Immature natural killer cell (primary cell): ENCODE results near the gene RAB6B. TPM values are rescaled to one million over a fixed set of nuclear protein-coding genes. Genes with fewer than 3 reads are reported as not detected.

ENCODE experiments used
- DNase-seq, 3 donors: peaks; one replicate each; pipeline ENCODE4 v3.0.0; 2022; ENCODE audit warnings: mixed read lengths in 1 of 3
- H3K27ac Mint-ChIP-seq, 6 donors: one replicate each; pipeline ENCODE4 v1.8.0; 2020; ENCODE audit warnings: mixed read lengths in 6 of 6, mild to moderate bottlenecking in 5 of 6, inconsistent platforms in 4 of 6, moderate library complexity in 3 of 6
- H3K27me3 Mint-ChIP-seq, 3 donors: one replicate each; pipeline ENCODE4 v1.8.0; 2020 to 2021; ENCODE audit warnings: low read depth in 3 of 3, mild to moderate bottlenecking in 3 of 3, mixed read lengths in 3 of 3, moderate library complexity in 3 of 3, inconsistent platforms in 1 of 3
- H3K36me3 Mint-ChIP-seq, 3 donors: one replicate each; pipeline ENCODE4 v1.8.0; 2020; ENCODE audit warnings: mixed read lengths in 3 of 3, inconsistent platforms in 2 of 3, mild to moderate bottlenecking in 2 of 3
- H3K4me1 Mint-ChIP-seq, 2 donors: one replicate each; pipeline ENCODE4 v1.8.0; 2020; ENCODE audit warnings: inconsistent platforms in 2 of 2, mild to moderate bottlenecking in 2 of 2, mixed read lengths in 2 of 2, moderate library complexity in 1 of 2
- H3K4me3 Mint-ChIP-seq, 5 donors: one replicate each; pipeline ENCODE4 v1.8.0; 2020; ENCODE audit warnings: mild to moderate bottlenecking in 5 of 5, mixed read lengths in 5 of 5, inconsistent platforms in 3 of 5, moderate library complexity in 3 of 5
- H3K9me3 Mint-ChIP-seq, 6 donors: one replicate each; pipeline ENCODE4 v1.8.0; 2020; ENCODE audit warnings: mild to moderate bottlenecking in 6 of 6, mixed read lengths in 6 of 6, inconsistent platforms in 4 of 6, moderate library complexity in 3 of 6
- polyA plus RNA-seq, 3 donors: library from polyadenylated mRNA; unstranded; fragments of 300-500 nt; fragmentation: Illumina TruSeq; gene quantifications; one replicate each; pipeline ENCODE4 v1.2.3, GENCODE V29; 2021

RAB6B gene
- polyA plus RNA-seq, 3 donors from 2014 or later = 0.46 to 0.53 TPM; not detected in 1

DNA sequence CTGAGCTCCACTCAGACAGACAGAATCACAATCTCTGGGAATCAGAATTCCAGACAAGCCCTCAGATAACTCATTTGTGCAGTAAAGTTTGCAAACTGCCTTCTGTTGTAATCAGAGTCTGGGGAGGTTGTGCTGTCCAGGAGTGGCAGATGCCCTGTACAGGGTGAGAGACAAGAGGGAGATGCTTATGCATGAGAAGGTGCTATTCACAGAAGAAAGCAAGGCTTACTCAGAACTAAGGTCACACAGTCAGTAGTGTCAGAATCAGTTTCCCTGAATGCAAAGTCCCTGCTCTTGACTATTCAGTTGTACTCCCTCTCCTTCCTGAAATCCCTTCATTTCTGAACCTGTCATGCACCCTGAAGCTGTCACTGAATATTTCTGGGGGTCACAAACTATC, 46.3 kb downstream of the RAB6B start:
- Mint-ChIP-seq H3K4me1 (no peaks in the 10 kb centered on the region), H3K36me3 (no peaks in the 10 kb centered on the region), H3K4me3 (no peak overlapping the region), H3K27me3 (peaks cover 0 to 8% (median 0%) of the 10 kb centered on the region in 3 donors), H3K27ac (no peak overlapping the region), H3K9me3 (no peaks in the 10 kb centered on the region)
- no peak for DNase-seq

- no peak for DNase-seq
- Mint-ChIP-seq H3K9me3 (no peaks in the 10 kb centered on the region), H3K4me3 (no peak overlapping the region), H3K27ac (no peak overlapping the region), H3K36me3 (no peaks in the 10 kb centered on the region), H3K4me1 (no peaks in the 10 kb centered on the region), H3K27me3 (peaks cover 0 to 7% (median 0%) of the 10 kb centered on the region in 3 donors)
These were observed 50.6 kb downstream of the RAB6B start for GRCh38 chr3:133845127-133845526.

DNA sequence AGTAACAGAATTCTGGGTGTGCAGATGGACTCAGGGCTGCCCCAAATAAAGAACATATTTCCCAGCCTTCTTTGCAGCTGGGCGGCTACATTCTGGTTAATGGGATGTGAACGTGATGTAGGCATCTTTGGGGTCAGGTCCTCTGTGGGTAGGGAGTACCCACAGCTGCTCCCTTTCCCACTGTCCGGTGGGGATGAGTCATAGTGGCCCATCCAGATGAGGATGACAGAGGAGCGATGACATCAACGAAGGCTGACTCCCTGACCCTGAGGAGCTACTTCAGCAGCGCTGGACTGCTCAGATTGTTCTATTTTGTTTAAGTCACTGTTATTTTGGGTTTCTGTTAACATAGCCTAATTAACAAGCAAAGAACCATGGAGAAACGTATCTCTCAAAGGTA, 52.0 kb downstream of the RAB6B start:
- no peak for DNase-seq
- no peak overlapping the region for H3K4me3 Mint-ChIP-seq
- peaks cover 0 to 7% (median 2%) of the 10 kb centered on the region in 3 donors for H3K27me3 Mint-ChIP-seq

GRCh38 chr3:133842158-133842557, 53.5 kb downstream of the RAB6B start:
- H3K4me3 Mint-ChIP-seq = no peak overlapping the region
- H3K36me3 Mint-ChIP-seq = no peaks in the 10 kb centered on the region
- H3K27me3 Mint-ChIP-seq = peaks cover 0 to 2% (median under 1%) of the 10 kb centered on the region in 3 donors
- H3K27ac Mint-ChIP-seq = no peak overlapping the region
- no peak for DNase-seq
- no peaks in the 10 kb centered on the region for H3K9me3 Mint-ChIP-seq
- H3K4me1 Mint-ChIP-seq = no peaks in the 10 kb centered on the region

More for the DNA sequence above, 52.0 kb downstream of the RAB6B start:
- H3K4me1 Mint-ChIP-seq = no peaks in the 10 kb centered on the region
- H3K36me3 Mint-ChIP-seq = no peaks in the 10 kb centered on the region
- H3K9me3 Mint-ChIP-seq = no peaks in the 10 kb centered on the region
- H3K27ac Mint-ChIP-seq = no peak overlapping the region

- H3K36me3 Mint-ChIP-seq = no peaks in the 10 kb centered on the region
- H3K27me3 Mint-ChIP-seq = peaks cover 0 to 2% (median 0%) of the 10 kb centered on the region in 3 donors
- H3K4me3 Mint-ChIP-seq = no peak overlapping the region
- no peak overlapping the region for H3K27ac Mint-ChIP-seq
- H3K4me1 Mint-ChIP-seq = no peaks in the 10 kb centered on the region
- DNase-seq = no peak
- no peaks in the 10 kb centered on the region for H3K9me3 Mint-ChIP-seq
These were observed 54.5 kb downstream of the RAB6B start for GRCh38 chr3:133841196-133841595.

- peaks cover 0 to 2% (median 0%) of the 10 kb centered on the region in 3 donors for H3K27me3 Mint-ChIP-seq
- H3K4me1 Mint-ChIP-seq = no peaks in the 10 kb centered on the region
- no peak overlapping the region for H3K27ac Mint-ChIP-seq
- no peaks in the 10 kb centered on the region for H3K9me3 Mint-ChIP-seq
- no peaks in the 10 kb centered on the region for H3K36me3 Mint-ChIP-seq
- H3K4me3 Mint-ChIP-seq = no peak overlapping the region
- no peak for DNase-seq
These were observed 54.9 kb downstream of the RAB6B start for GRCh38 chr3:133840767-133841166.

DNA sequence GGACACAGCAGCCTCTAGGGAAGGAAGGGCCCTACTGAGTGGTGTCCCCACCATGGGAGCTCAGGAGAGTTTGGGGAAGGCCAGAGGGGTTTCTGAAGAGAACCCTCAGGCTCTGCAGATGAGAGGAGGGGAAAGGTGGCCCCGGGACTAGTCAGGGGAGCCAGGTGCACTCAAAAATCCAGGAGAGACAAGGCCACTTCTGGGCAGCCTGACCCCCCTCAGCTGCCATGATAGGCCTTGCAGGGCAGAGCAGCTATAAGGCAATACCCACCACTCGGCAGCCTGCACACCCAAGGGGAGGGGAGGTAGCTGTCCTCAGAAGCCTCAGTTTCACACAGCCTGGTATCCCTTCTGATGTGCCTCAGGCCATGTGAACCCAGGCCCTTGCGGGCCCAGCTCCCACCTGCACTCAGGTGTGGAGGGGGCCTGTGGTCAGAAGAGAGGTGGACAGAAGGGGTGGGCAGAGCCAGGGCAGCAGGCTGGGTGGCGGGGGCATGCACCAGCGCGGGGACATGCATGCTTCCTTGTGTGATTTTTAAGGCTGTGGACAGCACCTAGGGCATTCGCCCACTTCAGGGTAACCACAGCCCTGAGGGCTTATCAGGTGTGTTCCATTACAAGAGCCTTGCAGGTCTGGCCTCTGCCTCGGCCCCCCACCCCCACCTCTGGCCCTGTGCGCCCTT, 55.5 kb downstream of the RAB6B start:
- no peak overlapping the region for H3K27ac Mint-ChIP-seq
- H3K27me3 Mint-ChIP-seq = peaks cover 0 to 2% (median 0%) of the 10 kb centered on the region in 3 donors
- no peaks in the 10 kb centered on the region for H3K4me1 Mint-ChIP-seq
- H3K36me3 Mint-ChIP-seq = no peaks in the 10 kb centered on the region
- no peaks in the 10 kb centered on the region for H3K9me3 Mint-ChIP-seq
- no peak overlapping the region for H3K4me3 Mint-ChIP-seq
- DNase-seq = no peak

DNA sequence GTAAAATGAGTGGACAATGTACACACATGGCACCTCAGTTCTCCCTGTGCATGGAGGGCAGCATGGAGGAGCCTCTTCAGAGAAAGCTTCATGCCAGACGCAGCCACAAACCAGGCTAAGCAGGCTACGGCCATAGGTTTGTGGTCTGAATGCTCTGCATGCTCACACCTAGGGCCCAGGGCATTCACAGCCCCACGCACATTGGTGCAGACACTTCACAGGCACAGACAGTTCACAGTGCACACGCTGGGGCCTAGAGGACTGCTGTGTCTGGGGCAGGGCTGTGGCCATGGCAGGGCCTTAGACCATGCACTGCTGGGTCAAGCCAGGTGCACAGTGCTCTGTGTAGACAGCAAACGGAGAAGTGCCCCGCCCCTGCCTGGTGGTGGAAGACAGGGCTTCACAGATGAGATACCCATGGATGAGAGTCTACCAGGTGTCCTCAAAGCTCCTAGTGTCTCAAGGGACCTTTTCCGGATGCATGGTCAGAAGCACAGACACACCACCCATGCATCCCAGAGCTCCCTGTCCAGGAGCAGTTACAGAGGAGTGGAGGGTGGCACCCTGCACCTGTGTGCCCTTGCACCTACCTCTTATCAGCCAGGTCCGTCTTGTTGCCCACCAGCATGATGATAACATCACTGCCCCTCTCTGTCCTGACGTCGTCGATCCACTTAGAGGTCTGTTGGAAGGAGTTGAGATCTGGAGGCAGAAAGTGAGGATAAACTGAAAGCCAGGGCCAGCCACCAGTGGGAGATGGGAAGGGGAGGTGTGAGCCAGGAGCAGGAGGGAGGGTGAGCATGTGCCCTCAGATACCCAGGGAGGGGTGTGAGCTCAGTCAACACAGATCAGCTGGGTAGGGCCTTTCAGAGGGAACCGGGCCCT, 56.5 kb downstream of the RAB6B start:
- peaks cover 0 to 3% (median 0%) of the 10 kb centered on the region in 3 donors for H3K27me3 Mint-ChIP-seq
- H3K27ac Mint-ChIP-seq = no peak overlapping the region
- H3K4me3 Mint-ChIP-seq = no peak overlapping the region
- H3K4me1 Mint-ChIP-seq = no peaks in the 10 kb centered on the region
- H3K9me3 Mint-ChIP-seq = no peaks in the 10 kb centered on the region
- no peaks in the 10 kb centered on the region for H3K36me3 Mint-ChIP-seq
- DNase-seq = no peak

GRCh38 chr3:133838296-133838789, 57.3 kb downstream of the RAB6B start:
- no peak overlapping the region for H3K27ac Mint-ChIP-seq
- no peaks in the 10 kb centered on the region for H3K36me3 Mint-ChIP-seq
- no peaks in the 10 kb centered on the region for H3K4me1 Mint-ChIP-seq
- DNase-seq = no peak
- H3K27me3 Mint-ChIP-seq = peaks cover 0 to 4% (median 0%) of the 10 kb centered on the region in 3 donors
- H3K4me3 Mint-ChIP-seq = no peak overlapping the region
- H3K9me3 Mint-ChIP-seq = no peaks in the 10 kb centered on the region

GRCh38 chr3:133837487-133838295, 58.0 kb downstream of the RAB6B start:
- no peak overlapping the region for H3K27ac Mint-ChIP-seq
- no peak overlapping the region for H3K4me3 Mint-ChIP-seq
- H3K4me1 Mint-ChIP-seq = no peaks in the 10 kb centered on the region
- no peaks in the 10 kb centered on the region for H3K9me3 Mint-ChIP-seq
- H3K27me3 Mint-ChIP-seq = peaks cover 0 to 4% (median 0%) of the 10 kb centered on the region in 3 donors
- no peak for DNase-seq
- H3K36me3 Mint-ChIP-seq = no peaks in the 10 kb centered on the region

GRCh38 chr3:133836497-133837158, 59.1 kb downstream of the RAB6B start:
- H3K36me3 Mint-ChIP-seq = no peaks in the 10 kb centered on the region
- DNase-seq = no peak

DNA sequence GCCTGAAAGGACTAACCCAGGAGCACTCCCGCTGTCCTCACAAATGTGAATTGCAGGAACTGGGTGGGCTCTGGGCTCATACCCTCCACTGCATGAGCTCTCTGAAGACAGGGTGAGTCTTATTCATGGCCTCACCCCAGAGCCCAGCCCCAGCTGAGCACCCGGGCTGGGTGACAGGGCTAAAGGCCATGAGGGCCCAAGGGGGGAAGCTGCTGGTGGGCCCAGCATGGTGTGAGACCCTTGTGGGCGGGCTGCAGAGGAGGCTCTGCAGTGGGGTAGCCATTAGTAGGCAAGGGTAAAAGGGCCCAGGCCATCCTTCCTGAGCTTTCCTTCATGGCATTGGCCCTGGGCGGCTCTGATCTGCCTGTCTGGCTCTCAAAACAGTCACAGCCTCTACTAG, 59.7 kb downstream of the RAB6B start:
- H3K27ac Mint-ChIP-seq = no peak overlapping the region
- no peaks in the 10 kb centered on the region for H3K36me3 Mint-ChIP-seq
- no peak for DNase-seq
- no peaks in the 10 kb centered on the region for H3K9me3 Mint-ChIP-seq
- no peak overlapping the region for H3K4me3 Mint-ChIP-seq
- no peaks in the 10 kb centered on the region for H3K4me1 Mint-ChIP-seq
- H3K27me3 Mint-ChIP-seq = peaks cover 0 to 4% (median 0%) of the 10 kb centered on the region in 3 donors

More at GRCh38 chr3:133836497-133837158, 59.1 kb downstream of the RAB6B start:
- Mint-ChIP-seq H3K9me3 (no peaks in the 10 kb centered on the region), H3K27ac (peak overlapping the region in 1 of 6 donors; percentile 18), H3K4me3 (no peak overlapping the region), H3K4me1 (no peaks in the 10 kb centered on the region), H3K27me3 (peaks cover 0 to 4% (median 0%) of the 10 kb centered on the region in 3 donors)

- Mint-ChIP-seq H3K9me3 (no peaks in the 10 kb centered on the region), H3K4me1 (no peaks in the 10 kb centered on the region), H3K27ac (no peak overlapping the region), H3K36me3 (no peaks in the 10 kb centered on the region), H3K27me3 (peaks cover 0 to 4% (median 0%) of the 10 kb centered on the region in 3 donors), H3K4me3 (no peak overlapping the region)
- no peak for DNase-seq
These were observed 60.3 kb downstream of the RAB6B start for GRCh38 chr3:133835418-133835743.
